Peyer's patch (tissue), 4 donors: ENCODE measurements around the gene CDC42BPA. TPM values are rescaled to one million over a fixed set of nuclear protein-coding genes. Genes with fewer than 3 reads are reported as not detected.

ENCODE experiments used
- DNase-seq, 3 donors: peaks; one replicate each; pipeline ENCODE4 v3.0.0-alpha.2; 2017 to 2019
- H3K27ac ChIP-seq, 4 donors: fragments of 200-600 bp; sonication (generic); one replicate each; pipeline ENCODE4 v1.5.1; 2016 to 2019
- H3K27me3 ChIP-seq, 2 donors: fragments of 200-600 bp; sonication (generic); one replicate each; pipeline ENCODE4 v1.5.1; 2019
- H3K36me3 ChIP-seq, 3 donors: fragments of 200-600 bp; sonication (generic); one replicate each; pipeline ENCODE4 v1.5.1; 2016 to 2019
- H3K4me1 ChIP-seq, 4 donors: fragments of 200-600 bp; sonication (generic); one replicate each; pipeline ENCODE4 v1.5.1; 2016 to 2019
- H3K4me3 ChIP-seq, 4 donors: fragments of 200-600 bp; sonication (generic); 1 replicate in 3 of 4; 2 replicates in 1 of 4; pipeline ENCODE4 v1.5.1; 2016 to 2019; ENCODE audit warnings: mild to moderate bottlenecking in 1 of 4
- H3K9me3 ChIP-seq, 4 donors: fragments of 200-600 bp; sonication (generic); one replicate each; pipeline ENCODE4 v1.5.1; 2016 to 2019; ENCODE audit warnings: mild to moderate bottlenecking in 1 of 4
- CTCF ChIP-seq, 6 experiments: fragments of 450-650 bp in 4 of 6; fragments of 200-600 bp in 2 of 6; sonication (generic) in 1 of 6; IDR thresholded peaks; one replicate each; pipeline ENCODE4 v1.5.1; 2017 to 2019; ENCODE audit warnings: antibody characterized with exemption in 6 of 6, mild to moderate bottlenecking in 3 of 6, moderate library complexity in 1 of 6
- POLR2A ChIP-seq, 2 donors: fragments of 450-650 bp; IDR thresholded peaks; one replicate each; pipeline ENCODE4 v1.5.1; 2017; ENCODE audit warnings: antibody characterized with exemption in 2 of 2, mild to moderate bottlenecking in 2 of 2, moderate library complexity in 2 of 2
- total RNA-seq, 4 donors: library from RNA; depleted of rRNA; stranded (reverse); fragments of >200 nt; gene quantifications; one replicate each; pipeline ENCODE4 v1.1.0, GENCODE V29; 2016

The CDC42BPA gene
- total RNA-seq, 4 donors from 2014 or later: 49.3 to 107 (median 53.9) TPM

- Histone ChIP-seq H3K9me3 (no peaks in the 10 kb centered on the region), H3K4me3 (no peak overlapping the region), H3K27me3 (no peaks in the 10 kb centered on the region), H3K36me3 (peaks cover 0 to 7% (median 0%) of the 10 kb centered on the region in 3 donors), H3K27ac (no peak overlapping the region), H3K4me1 (peaks cover 0 to 25% (median 0%) of the 10 kb centered on the region in 4 donors)
- DNase-seq: no peak
- TF ChIP-seq CTCF (IDR thresholded peaks at IDR 0.05) (no peak), POLR2A (IDR thresholded peaks at IDR 0.05) (no peak)
Observed at GRCh38 chr1:226976276-226976977, 341.9 kb downstream of the CDC42BPA start.

GRCh38 chr1:226975259-226976250 is 342.7 kb downstream of the CDC42BPA start:
- peaks cover 0 to 25% (median 0%) of the 10 kb centered on the region in 4 donors for H3K4me1 ChIP-seq
- no peak overlapping the region for H3K4me3 ChIP-seq
- no peaks in the 10 kb centered on the region for H3K27me3 ChIP-seq
- no peak for TF ChIP-seq CTCF (IDR thresholded peaks at IDR 0.05)
- no peak for TF ChIP-seq POLR2A (IDR thresholded peaks at IDR 0.05)
- H3K27ac ChIP-seq: peak overlapping the region in 2 of 4 donors; percentile 72 to 87
- peaks cover 0 to 13% (median 0%) of the 10 kb centered on the region in 3 donors for H3K36me3 ChIP-seq
- no peak for DNase-seq
- H3K9me3 ChIP-seq: no peaks in the 10 kb centered on the region

GRCh38 chr1:226974544-226975258 is 343.6 kb downstream of the CDC42BPA start:
- DNase-seq: no peak
- Histone ChIP-seq H3K27ac (peak overlapping the region; percentile 57 to 87 (median 68)), H3K9me3 (no peaks in the 10 kb centered on the region), H3K36me3 (peaks cover 0 to 20% (median 0%) of the 10 kb centered on the region in 3 donors), H3K4me1 (peaks cover 0 to 25% (median 0%) of the 10 kb centered on the region in 4 donors), H3K4me3 (no peak overlapping the region), H3K27me3 (no peaks in the 10 kb centered on the region)
- no peak for TF ChIP-seq POLR2A (IDR thresholded peaks at IDR 0.05)
- no peak for TF ChIP-seq CTCF (IDR thresholded peaks at IDR 0.05)

- TF ChIP-seq POLR2A (IDR thresholded peaks at IDR 0.05): no peak
- no peak for TF ChIP-seq CTCF (IDR thresholded peaks at IDR 0.05)
- peak overlapping the region; percentile 57 to 87 (median 68) for H3K27ac ChIP-seq
- no peaks in the 10 kb centered on the region for H3K27me3 ChIP-seq
- no peaks in the 10 kb centered on the region for H3K9me3 ChIP-seq
- H3K4me3 ChIP-seq: no peak overlapping the region
- H3K36me3 ChIP-seq: peaks cover 0 to 21% (median 0%) of the 10 kb centered on the region in 3 donors
- peak in 1 of 3 donors; percentile 47 for DNase-seq
- H3K4me1 ChIP-seq: peaks cover 0 to 25% (median 0%) of the 10 kb centered on the region in 4 donors
Observed at GRCh38 chr1:226973898-226974543, 344.3 kb downstream of the CDC42BPA start.
